Hepatocyte (in vitro differentiated cells): Measurements from ENCODE around the gene NT5E.

Experiments
- EZH2 ChIP-seq: fragments of 200-600 bp; sonication (generic); IDR thresholded peaks from 2 replicates; pipeline ENCODE4 v1.6.1; 2016; ENCODE audit warnings: antibody characterized with exemption, mild to moderate bottlenecking, borderline replicate concordance
- TF ChIP-seq, protein P1 (sequence below): fragments of 200-600 bp; sonication (generic); IDR thresholded peaks from 2 replicates; pipeline ENCODE4 v1.5.1; 2016; ENCODE audit warnings: antibody characterized with exemption, mild to moderate bottlenecking; ENCODE audit not compliant: poor library complexity

GRCh38 chr6:85405853-85406198 is 44.1 kb upstream of the NT5E start:
- TF ChIP-seq, protein P1, sequence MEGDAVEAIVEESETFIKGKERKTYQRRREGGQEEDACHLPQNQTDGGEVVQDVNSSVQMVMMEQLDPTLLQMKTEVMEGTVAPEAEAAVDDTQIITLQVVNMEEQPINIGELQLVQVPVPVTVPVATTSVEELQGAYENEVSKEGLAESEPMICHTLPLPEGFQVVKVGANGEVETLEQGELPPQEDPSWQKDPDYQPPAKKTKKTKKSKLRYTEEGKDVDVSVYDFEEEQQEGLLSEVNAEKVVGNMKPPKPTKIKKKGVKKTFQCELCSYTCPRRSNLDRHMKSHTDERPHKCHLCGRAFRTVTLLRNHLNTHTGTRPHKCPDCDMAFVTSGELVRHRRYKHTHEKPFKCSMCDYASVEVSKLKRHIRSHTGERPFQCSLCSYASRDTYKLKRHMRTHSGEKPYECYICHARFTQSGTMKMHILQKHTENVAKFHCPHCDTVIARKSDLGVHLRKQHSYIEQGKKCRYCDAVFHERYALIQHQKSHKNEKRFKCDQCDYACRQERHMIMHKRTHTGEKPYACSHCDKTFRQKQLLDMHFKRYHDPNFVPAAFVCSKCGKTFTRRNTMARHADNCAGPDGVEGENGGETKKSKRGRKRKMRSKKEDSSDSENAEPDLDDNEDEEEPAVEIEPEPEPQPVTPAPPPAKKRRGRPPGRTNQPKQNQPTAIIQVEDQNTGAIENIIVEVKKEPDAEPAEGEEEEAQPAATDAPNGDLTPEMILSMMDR = no peak
- no peak for TF ChIP-seq EZH2
